ELR (cell line): ENCODE measurements around the gene KLHDC10.
"Not testable (repeated sequence)": the region's sequence is repeated elsewhere in the genome, so short reads cannot be mapped to it uniquely, and the experiment has no call there.

Experiments
- DNase-seq: peaks from one replicate; pipeline ENCODE4 v3.0.0-alpha.2; 2015; ENCODE audit warnings: low read depth

Gene KLHDC10

GRCh38 chr7:130156140-130156539, 85.8 kb downstream of the KLHDC10 start:
- DNase-seq, result no peak

- DNase-seq, result no peak
Measured at GRCh38 chr7:130157700-130158099, 87.4 kb downstream of the KLHDC10 start.

GRCh38 chr7:130160023-130160422, 89.7 kb downstream of the KLHDC10 start:
- DNase-seq, result no peak

- DNase-seq, result no peak
Measured at GRCh38 chr7:130160455-130160854, 90.1 kb downstream of the KLHDC10 start.

GRCh38 chr7:130162196-130162595, 91.9 kb downstream of the KLHDC10 start:
- DNase-seq, result no peak

GRCh38 chr7:130174237-130174959, 104.1 kb downstream of the KLHDC10 start:
- DNase-seq, result no peak

- DNase-seq, result no peak
Measured at GRCh38 chr7:130178251-130178650, 107.9 kb downstream of the KLHDC10 start.

GRCh38 chr7:130179631-130180030, 109.3 kb downstream of the KLHDC10 start:
- DNase-seq, result no peak

- peak; percentile 89 for DNase-seq
Measured at GRCh38 chr7:130180571-130181262, 110.4 kb downstream of the KLHDC10 start.

- no peak for DNase-seq
Measured at GRCh38 chr7:130181263-130181605, 110.9 kb downstream of the KLHDC10 start.

- DNase-seq, result no peak
Measured at GRCh38 chr7:130182990-130183389, 112.7 kb downstream of the KLHDC10 start.

GRCh38 chr7:130184349-130184748, 114.0 kb downstream of the KLHDC10 start:
- DNase-seq, result not testable (repeated sequence)
